Hindlimb muscle (tissue), 1 donor: ENCODE results near the gene RBM23. TPM values are rescaled to one million over a fixed set of nuclear protein-coding genes. Genes with fewer than 3 reads are reported as not detected.
"Not testable (repeated sequence)": the region's sequence is repeated elsewhere in the genome, so short reads cannot be mapped to it uniquely, and the experiment has no call there.

Source experiments
- DNase-seq: peaks from one replicate; pipeline ENCODE4 v3.0.0-alpha.2; 2013
- polyA plus RNA-seq: library from polyadenylated mRNA; unstranded; fragments of 120-200 nt; gene quantifications from one replicate; pipeline ENCODE4 v1.2.1, GENCODE V29; 2013; ENCODE audit not compliant: insufficient read length

RBM23 gene
- polyA plus RNA-seq, 1 donor = 55.8 TPM

- no peak for DNase-seq
Measured at GRCh38 chr14:22864979-22865378, 54.0 kb downstream of the RBM23 start.

GRCh38 chr14:22861651-22862050 lies 57.3 kb downstream of the RBM23 start:
- DNase-seq = no peak

GRCh38 chr14:22860377-22860776 lies 58.6 kb downstream of the RBM23 start:
- not testable (repeated sequence) for DNase-seq

GRCh38 chr14:22856428-22856827 lies 62.5 kb downstream of the RBM23 start:
- DNase-seq = no peak

GRCh38 chr14:22854963-22855724 lies 63.8 kb downstream of the RBM23 start:
- no peak for DNase-seq

GRCh38 chr14:22854296-22854695 lies 64.7 kb downstream of the RBM23 start:
- DNase-seq = not testable (repeated sequence)

- DNase-seq = peak; percentile 89
Measured at GRCh38 chr14:22852940-22853767, 65.8 kb downstream of the RBM23 start.

GRCh38 chr14:22852599-22852939 lies 66.4 kb downstream of the RBM23 start:
- no peak for DNase-seq

- DNase-seq = not testable (repeated sequence)
Measured at GRCh38 chr14:22852178-22852577, 66.8 kb downstream of the RBM23 start.

GRCh38 chr14:22850944-22851764 lies 67.8 kb downstream of the RBM23 start:
- DNase-seq = peak; percentile 89

- peak; percentile 85 for DNase-seq
Measured at GRCh38 chr14:22849212-22849819, 69.6 kb downstream of the RBM23 start.

GRCh38 chr14:22848351-22849164 lies 70.4 kb downstream of the RBM23 start:
- peak; percentile 94 for DNase-seq

- no peak for DNase-seq
Measured at GRCh38 chr14:22847661-22848341, 71.1 kb downstream of the RBM23 start.

- DNase-seq = no peak
Measured at GRCh38 chr14:22846811-22847307, 72.1 kb downstream of the RBM23 start.

- DNase-seq = no peak
Measured at GRCh38 chr14:22845821-22846625, 72.9 kb downstream of the RBM23 start.

GRCh38 chr14:22845103-22845394 lies 73.9 kb downstream of the RBM23 start:
- DNase-seq = no peak

- DNase-seq = no peak
Measured at GRCh38 chr14:22844221-22845102, 74.5 kb downstream of the RBM23 start.
